Measurements from ENCODE around the gene VEZF1.

DNA sequence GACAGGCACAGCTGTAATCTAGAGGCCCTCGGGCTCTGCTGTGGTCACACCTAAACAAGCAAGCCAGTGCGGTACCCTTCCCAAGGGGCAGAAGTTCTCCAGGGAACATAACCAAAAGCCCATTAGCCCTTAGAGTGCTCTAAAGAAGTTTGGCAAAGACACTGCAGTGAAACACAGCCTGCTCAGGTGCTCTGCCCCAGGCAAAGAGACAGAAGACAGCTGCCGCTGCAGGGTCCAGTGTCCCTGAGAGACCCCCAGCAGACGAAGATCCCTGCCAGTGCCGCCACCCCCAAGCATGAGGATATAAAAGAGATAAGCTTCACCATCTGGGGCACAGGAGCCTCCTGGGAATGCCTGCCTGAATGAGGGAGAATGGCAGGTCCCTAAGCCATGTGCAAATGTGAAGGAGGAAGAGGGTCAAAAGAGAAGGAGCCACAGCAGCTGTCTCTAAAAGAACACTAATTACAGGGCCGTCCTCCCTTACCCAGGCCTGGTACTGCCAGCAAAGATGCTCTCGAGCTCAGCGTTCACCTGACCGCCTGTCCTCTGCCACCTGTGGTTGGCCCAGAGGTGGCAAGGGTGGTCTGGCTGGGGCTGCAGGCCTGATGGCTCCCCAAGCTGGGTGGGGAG, 62.6 kb downstream of the VEZF1 start:
- no peak for TF ChIP-seq EZH2 (IDR thresholded peaks at IDR 0.05; ENCODE audit: low read depth, unreplicated experiment)
- TF ChIP-seq, protein P1, sequence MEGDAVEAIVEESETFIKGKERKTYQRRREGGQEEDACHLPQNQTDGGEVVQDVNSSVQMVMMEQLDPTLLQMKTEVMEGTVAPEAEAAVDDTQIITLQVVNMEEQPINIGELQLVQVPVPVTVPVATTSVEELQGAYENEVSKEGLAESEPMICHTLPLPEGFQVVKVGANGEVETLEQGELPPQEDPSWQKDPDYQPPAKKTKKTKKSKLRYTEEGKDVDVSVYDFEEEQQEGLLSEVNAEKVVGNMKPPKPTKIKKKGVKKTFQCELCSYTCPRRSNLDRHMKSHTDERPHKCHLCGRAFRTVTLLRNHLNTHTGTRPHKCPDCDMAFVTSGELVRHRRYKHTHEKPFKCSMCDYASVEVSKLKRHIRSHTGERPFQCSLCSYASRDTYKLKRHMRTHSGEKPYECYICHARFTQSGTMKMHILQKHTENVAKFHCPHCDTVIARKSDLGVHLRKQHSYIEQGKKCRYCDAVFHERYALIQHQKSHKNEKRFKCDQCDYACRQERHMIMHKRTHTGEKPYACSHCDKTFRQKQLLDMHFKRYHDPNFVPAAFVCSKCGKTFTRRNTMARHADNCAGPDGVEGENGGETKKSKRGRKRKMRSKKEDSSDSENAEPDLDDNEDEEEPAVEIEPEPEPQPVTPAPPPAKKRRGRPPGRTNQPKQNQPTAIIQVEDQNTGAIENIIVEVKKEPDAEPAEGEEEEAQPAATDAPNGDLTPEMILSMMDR (conservative IDR thresholded peaks at IDR 0.05; ENCODE audit: low read depth in 2 of 2): no peak

All from GM23338 (cell line).